Neuronal stem cell (in vitro differentiated cells): ENCODE measurements around the gene KCNJ6.

Experiments
- DNase-seq: peaks from one replicate; pipeline ENCODE4 v3.0.0-alpha.2; 2013; ENCODE audit warnings: low spot score
- H2AFZ ChIP-seq: one replicate; pipeline ENCODE4 v1.6.1; 2013; ENCODE audit warnings: mild to moderate bottlenecking, low read length, inconsistent platforms
- H2AK5ac ChIP-seq: 2 replicates; pipeline ENCODE4 v1.6.1; 2013; ENCODE audit warnings: low read depth, mild to moderate bottlenecking, inconsistent platforms, low read length, moderate library complexity, mixed read lengths
- H2BK120ac ChIP-seq: 2 replicates; pipeline ENCODE4 v1.6.1; 2013; ENCODE audit warnings: low read depth, mild to moderate bottlenecking, inconsistent platforms, low read length, moderate library complexity, mixed read lengths
- H2BK12ac ChIP-seq: one replicate; pipeline ENCODE4 v1.6.1; 2013; ENCODE audit warnings: low read length, inconsistent platforms
- H2BK15ac ChIP-seq: 2 replicates; pipeline ENCODE4 v1.6.1; 2013; ENCODE audit warnings: mild to moderate bottlenecking, low read length, inconsistent platforms, mixed read lengths
- H2BK5ac ChIP-seq: one replicate; pipeline ENCODE4 v1.6.1; 2013; ENCODE audit warnings: inconsistent platforms, mild to moderate bottlenecking, low read length, moderate library complexity
- H3K14ac ChIP-seq: one replicate; pipeline ENCODE4 v1.6.1; 2013; ENCODE audit warnings: low read length, inconsistent platforms
- H3K18ac ChIP-seq: 2 replicates; pipeline ENCODE4 v1.6.1; 2013; ENCODE audit warnings: low read length, inconsistent platforms
- H3K23ac ChIP-seq: 2 replicates; pipeline ENCODE4 v1.6.1; 2013; ENCODE audit warnings: low read depth, mild to moderate bottlenecking, mixed read lengths, low read length, inconsistent platforms; ENCODE audit not compliant: poor library complexity
- H3K27ac ChIP-seq: replicated peaks from 3 replicates; pipeline ENCODE4 v1.5.1; 2013; ENCODE audit warnings: low read length, inconsistent platforms
- H3K27me3 ChIP-seq, 3 experiments: 2 replicates each; pipeline ENCODE4 v1.6.1; 2013; ENCODE audit warnings: low read length in 3 of 3, mild to moderate bottlenecking in 2 of 3, inconsistent platforms in 1 of 3, low read depth in 1 of 3, mixed read lengths in 1 of 3, moderate library complexity in 1 of 3; ENCODE audit not compliant: control insufficient read depth in 3 of 3, insufficient read depth in 3 of 3
- H3K36me3 ChIP-seq, 2 donors: replicated peaks in 1 of 2; 2 replicates each; pipeline ENCODE4 v1.6.1; 2013; ENCODE audit warnings: low read length in 2 of 2; ENCODE audit not compliant: control insufficient read depth in 2 of 2, insufficient read depth in 2 of 2
- H3K4ac ChIP-seq: 2 replicates; pipeline ENCODE4 v1.6.1; 2013; ENCODE audit warnings: inconsistent platforms, mild to moderate bottlenecking, low read length, moderate library complexity
- H3K4me1 ChIP-seq, 2 donors: 1 replicate in 1 of 2; 2 replicates in 1 of 2; pipeline ENCODE4 v1.6.1; 2013; ENCODE audit warnings: low read length in 2 of 2, low read depth in 1 of 2; ENCODE audit not compliant: control insufficient read depth in 2 of 2, insufficient read depth in 1 of 2
- H3K4me2 ChIP-seq: one replicate; pipeline ENCODE4 v1.6.1; 2013; ENCODE audit warnings: mild to moderate bottlenecking, low read length, inconsistent platforms; ENCODE audit not compliant: insufficient read depth, poor library complexity, severe bottlenecking
- H3K4me3 ChIP-seq, 2 donors: 2 replicates each; pipeline ENCODE4 v1.5.1; 2013; ENCODE audit warnings: low read length in 2 of 2, mild to moderate bottlenecking in 2 of 2, inconsistent platforms in 1 of 2, moderate library complexity in 1 of 2
- H3K79me1 ChIP-seq: one replicate; pipeline ENCODE4 v1.6.1; 2013; ENCODE audit warnings: low read depth, mild to moderate bottlenecking, inconsistent platforms, low read length, moderate library complexity
- H3K9ac ChIP-seq: one replicate; pipeline ENCODE4 v1.6.1; 2013; ENCODE audit warnings: mild to moderate bottlenecking, low read depth, low read length, inconsistent platforms; ENCODE audit not compliant: poor library complexity
- H3K9me3 ChIP-seq, 2 donors: replicated peaks in 1 of 2; 2 replicates each; pipeline versions ENCODE3 to v1.6.1; 2013; ENCODE audit warnings: low read length in 2 of 2, mild to moderate bottlenecking in 2 of 2, inconsistent platforms in 1 of 2, low read depth in 1 of 2, mixed read lengths in 1 of 2, moderate library complexity in 1 of 2; ENCODE audit not compliant: control insufficient read depth in 2 of 2, insufficient read depth in 1 of 2
- H4K8ac ChIP-seq: one replicate; pipeline ENCODE4 v1.6.1; 2013; ENCODE audit warnings: low read depth, mild to moderate bottlenecking, inconsistent platforms, low read length, moderate library complexity
- H4K91ac ChIP-seq: one replicate; pipeline ENCODE4 v1.6.1; 2013; ENCODE audit warnings: low read length, low read depth, mild to moderate bottlenecking, inconsistent platforms; ENCODE audit not compliant: poor library complexity
- WGBS, 2 donors: extraction: QIAGEN DNeasy Blood & Tissue Kit; methylation state at CpG; one replicate each; pipeline ENCODE4 v1.1.7; 2013; ENCODE audit warnings: missing lambda C conversion rate in 2 of 2, mixed read lengths in 1 of 2; ENCODE audit not compliant: insufficient read length in 2 of 2, insufficient replicate concordance in 1 of 2; ENCODE audit errors: extremely low coverage in 2 of 2; 5-methylcytosine and 5-hydroxymethylcytosine counted together

KCNJ6 gene

GRCh38 chr21:37803101-37803651 lies 113.1 kb downstream of the KCNJ6 start:
- Histone ChIP-seq H3K36me3 (no peaks in the 10 kb centered on the region), H3K4me3 (no peak overlapping the region), H3K27ac (no peak overlapping the region), H3K79me1 (no peaks in the 10 kb centered on the region), H2BK5ac (no peak overlapping the region), H3K23ac (no peak overlapping the region), H3K9me3 (peaks cover 0 to 10% of the 10 kb centered on the region in 2 donors), H2AK5ac (no peak overlapping the region), H3K18ac (no peak overlapping the region), H3K4ac (no peak overlapping the region), H2BK12ac (no peak overlapping the region), H4K8ac (no peak overlapping the region), H3K27me3 (no peaks in the 10 kb centered on the region), H2BK15ac (no peak overlapping the region), H3K4me2 (no peak overlapping the region), H4K91ac (no peak overlapping the region), H3K14ac (no peak overlapping the region), H2AFZ (no peak overlapping the region), H2BK120ac (no peak overlapping the region), H3K9ac (no peak overlapping the region), H3K4me1 (peaks cover 0 to 4% of the 10 kb centered on the region in 2 donors)
- no CpG with 5 or more reads among the region's 8 CpGs for WGBS, 2 donors
- no peak for DNase-seq

- no peaks in the 10 kb centered on the region for H3K27me3 ChIP-seq
- H2BK15ac ChIP-seq = no peak overlapping the region
- H3K9ac ChIP-seq = no peak overlapping the region
- no peak overlapping the region for H3K4ac ChIP-seq
- no peak overlapping the region for H3K4me3 ChIP-seq
- no peak overlapping the region for H2BK12ac ChIP-seq
- no peaks in the 10 kb centered on the region for H3K36me3 ChIP-seq
- no peak overlapping the region for H2AK5ac ChIP-seq
- H3K18ac ChIP-seq = no peak overlapping the region
- no peak overlapping the region for H3K14ac ChIP-seq
- H3K79me1 ChIP-seq = no peaks in the 10 kb centered on the region
- no peak overlapping the region for H3K4me2 ChIP-seq
- H3K23ac ChIP-seq = no peak overlapping the region
- H2AFZ ChIP-seq = no peak overlapping the region
- DNase-seq = no peak
- no peak overlapping the region for H3K27ac ChIP-seq
- H2BK5ac ChIP-seq = no peak overlapping the region
- peaks cover 0 to 4% of the 10 kb centered on the region in 2 donors for H3K4me1 ChIP-seq
- H3K9me3 ChIP-seq = peaks cover 0 to 7% of the 10 kb centered on the region in 2 donors
- no peak overlapping the region for H4K91ac ChIP-seq
- 100% methylated on average over 2 of the region's 11 CpGs; no CpG with 5 or more reads in 1 of the 2 donors for WGBS, 2 donors
- no peak overlapping the region for H4K8ac ChIP-seq
- no peak overlapping the region for H2BK120ac ChIP-seq
Measured at GRCh38 chr21:37800456-37801061, 115.7 kb downstream of the KCNJ6 start.

DNA sequence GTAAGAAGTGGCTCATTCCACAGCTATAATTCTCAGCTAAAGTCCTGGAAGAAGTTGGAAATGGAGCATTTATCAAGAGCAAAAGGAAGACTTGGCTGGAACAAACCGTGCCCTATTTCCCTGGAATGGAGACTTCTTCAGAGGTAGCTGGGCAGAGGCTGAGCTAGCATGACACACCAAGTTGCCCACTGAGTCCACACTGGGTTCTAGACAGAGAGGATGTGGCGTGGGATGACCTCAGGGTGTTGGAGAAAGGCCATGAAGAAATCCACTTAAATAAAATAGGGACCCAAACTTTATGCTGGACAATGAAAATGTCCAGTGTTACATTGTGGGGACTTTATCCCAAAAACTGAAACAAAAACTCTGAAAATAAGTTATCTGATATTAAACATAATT lies 116.2 kb downstream of the KCNJ6 start:
- Histone ChIP-seq H3K23ac (no peak overlapping the region), H2AFZ (no peak overlapping the region), H3K27ac (no peak overlapping the region), H3K4me1 (peaks cover 0 to 4% of the 10 kb centered on the region in 2 donors), H3K9ac (no peak overlapping the region), H3K4me3 (no peak overlapping the region), H3K4me2 (no peak overlapping the region), H2BK5ac (no peak overlapping the region), H3K9me3 (peaks cover 0 to 4% of the 10 kb centered on the region in 2 donors), H2BK12ac (no peak overlapping the region), H3K4ac (no peak overlapping the region), H3K14ac (no peak overlapping the region), H2BK120ac (no peak overlapping the region), H4K8ac (no peak overlapping the region), H3K79me1 (no peaks in the 10 kb centered on the region), H4K91ac (no peak overlapping the region), H3K27me3 (no peaks in the 10 kb centered on the region), H3K36me3 (no peaks in the 10 kb centered on the region), H2BK15ac (no peak overlapping the region), H3K18ac (no peak overlapping the region), H2AK5ac (no peak overlapping the region)
- DNase-seq = no peak
- WGBS, 2 donors = no CpG with 5 or more reads among the region's 2 CpGs

DNA sequence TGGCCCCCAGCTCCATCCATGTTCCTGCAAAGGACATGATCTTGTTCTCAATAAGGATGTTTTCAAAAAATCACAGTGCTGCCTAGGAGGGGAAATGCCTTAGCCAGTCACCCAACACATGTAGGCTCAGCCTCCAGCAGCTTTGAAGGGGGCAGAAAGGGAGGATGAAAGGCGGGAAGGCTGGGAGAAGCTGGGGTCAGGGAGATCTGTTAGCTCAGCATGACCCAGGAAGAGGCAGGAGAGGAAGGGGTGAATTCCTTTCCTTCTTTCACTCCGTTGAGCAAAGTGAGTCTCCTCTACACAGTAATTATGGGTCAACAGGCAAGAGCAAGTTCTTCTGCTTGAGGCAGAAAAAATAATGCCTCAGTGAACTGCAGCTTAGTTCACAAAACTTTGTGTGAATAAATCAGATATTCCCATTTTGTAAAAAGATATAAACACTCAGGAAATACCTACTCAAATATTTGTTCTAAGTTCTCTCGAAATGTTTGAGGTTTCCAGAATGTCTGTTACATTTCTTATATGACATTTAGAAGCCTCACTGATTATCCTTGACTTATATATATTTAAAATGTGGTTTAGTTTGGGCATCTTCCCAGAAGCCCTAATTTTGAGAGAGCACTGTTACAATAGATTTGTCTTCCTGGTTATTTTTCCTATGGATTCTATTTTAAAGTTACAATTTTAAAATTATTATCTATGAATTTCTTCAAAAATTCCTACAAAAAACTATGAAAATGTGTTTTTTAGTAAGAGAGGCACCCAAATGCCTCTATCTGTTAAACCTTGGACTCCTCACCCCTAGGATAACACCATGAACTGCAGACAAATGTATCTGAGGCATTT lies 116.8 kb downstream of the KCNJ6 start:
- Histone ChIP-seq H4K8ac (no peak overlapping the region), H3K14ac (no peak overlapping the region), H3K27ac (no peak overlapping the region), H3K23ac (no peak overlapping the region), H2AK5ac (no peak overlapping the region), H2BK15ac (no peak overlapping the region), H3K79me1 (no peaks in the 10 kb centered on the region), H3K9me3 (peaks cover 0 to 4% of the 10 kb centered on the region in 2 donors), H3K4me2 (no peak overlapping the region), H2AFZ (peak overlapping the region; percentile 48), H3K27me3 (no peaks in the 10 kb centered on the region), H4K91ac (no peak overlapping the region), H3K4ac (no peak overlapping the region), H2BK120ac (no peak overlapping the region), H3K4me1 (peaks cover 0 to 4% of the 10 kb centered on the region in 2 donors), H2BK5ac (no peak overlapping the region), H3K9ac (no peak overlapping the region), H3K4me3 (no peak overlapping the region), H2BK12ac (no peak overlapping the region), H3K36me3 (no peaks in the 10 kb centered on the region), H3K18ac (no peak overlapping the region)
- no CpG with 5 or more reads among the region's 3 CpGs for WGBS, 2 donors
- no peak for DNase-seq
